Activated CD4-positive, alpha-beta T cell treated with anti-CD3 and anti-CD28 coated beads, Interleukin-2, amount 50 U/mL, for 1 hour (primary cell): ENCODE results near the gene ZCCHC17.
A peak's percentile ranks its signal among the peaks of the same experiment; 100 is the strongest.
"Not testable (repeated sequence)": the region's sequence is repeated elsewhere in the genome, so short reads cannot be mapped to it uniquely, and the experiment has no call there.

Experiments used
- DNase-seq: peaks from one replicate; pipeline ENCODE4 v3.0.0-alpha.2; 2020

ZCCHC17 gene

GRCh38 chr1:31372051-31372450 is 75.2 kb downstream of the ZCCHC17 start:
- DNase-seq, result no peak

- DNase-seq, result no peak
Observed at GRCh38 chr1:31372751-31373055, 75.9 kb downstream of the ZCCHC17 start.

- no peak for DNase-seq
Observed at GRCh38 chr1:31373056-31373896, 76.4 kb downstream of the ZCCHC17 start, which contains the start of gene FABP3. Gene FABP3 (minus strand): TSS chr1:31373076. CDS start chr1:31373014, 62 bp downstream.

GRCh38 chr1:31373897-31374486 is 77.2 kb downstream of the ZCCHC17 start:
- no peak for DNase-seq

GRCh38 chr1:31374511-31375196 is 77.8 kb downstream of the ZCCHC17 start:
- no peak for DNase-seq

GRCh38 chr1:31376375-31377134 is 79.7 kb downstream of the ZCCHC17 start:
- DNase-seq, result no peak

- DNase-seq, result no peak
Observed at GRCh38 chr1:31377364-31377863, 80.6 kb downstream of the ZCCHC17 start.

- no peak for DNase-seq
Observed at GRCh38 chr1:31378001-31378400, 81.2 kb downstream of the ZCCHC17 start.

- no peak for DNase-seq
Observed at GRCh38 chr1:31380181-31380580, 83.3 kb downstream of the ZCCHC17 start.

GRCh38 chr1:31381394-31382294 is 84.8 kb downstream of the ZCCHC17 start:
- no peak for DNase-seq

- DNase-seq, result no peak
Observed at GRCh38 chr1:31382379-31382989, 85.7 kb downstream of the ZCCHC17 start.

GRCh38 chr1:31383967-31384366 is 87.1 kb downstream of the ZCCHC17 start:
- DNase-seq, result no peak

- DNase-seq, result not testable (repeated sequence)
Observed at GRCh38 chr1:31386576-31387243, 89.9 kb downstream of the ZCCHC17 start.

- no peak for DNase-seq
Observed at GRCh38 chr1:31387612-31388011, 90.8 kb downstream of the ZCCHC17 start.

- DNase-seq, result no peak
Observed at GRCh38 chr1:31389616-31390015, 92.8 kb downstream of the ZCCHC17 start.

GRCh38 chr1:31390071-31390470 is 93.2 kb downstream of the ZCCHC17 start:
- DNase-seq, result no peak

GRCh38 chr1:31393463-31393862 is 96.6 kb downstream of the ZCCHC17 start:
- DNase-seq, result no peak

- DNase-seq, result peak; percentile 76
Observed at GRCh38 chr1:31394584-31395193, 97.9 kb downstream of the ZCCHC17 start.

GRCh38 chr1:31396633-31397351 is 100.0 kb downstream of the ZCCHC17 start:
- no peak for DNase-seq
